ENCODE measurements around the gene SPTBN1. TPM values are rescaled to one million over a fixed set of nuclear protein-coding genes. Genes with fewer than 3 reads are reported as not detected.

SPTBN1 gene
- total and polyA plus RNA-seq, 2 of the 4 experiments (the other 2 are of a cell fraction) = 49.1 to 241 TPM

DNA sequence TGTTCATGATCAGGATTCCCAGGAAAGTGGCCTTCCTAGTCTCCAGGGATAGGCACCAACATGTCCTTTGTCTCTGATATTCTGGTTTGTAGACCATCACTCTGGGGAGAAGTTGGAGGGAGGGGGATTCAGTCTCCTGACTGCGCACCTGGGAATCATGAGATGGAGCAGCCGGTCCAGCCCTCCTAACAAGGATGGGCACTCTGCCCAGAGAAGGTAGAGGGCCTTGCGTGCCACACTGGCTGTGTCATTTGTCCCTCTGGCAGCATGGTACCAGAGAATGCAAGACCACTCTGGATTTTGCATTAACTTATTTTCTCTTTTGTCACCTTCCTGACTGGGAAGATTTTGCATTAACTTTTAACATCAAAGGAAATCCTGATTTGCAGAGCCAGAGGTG is 192.1 kb downstream of the SPTBN1 start:
- Histone ChIP-seq H4K91ac (ENCODE audit: insufficient read depth, low read depth, low read length) (no peak overlapping the region), H3K27me3 (ENCODE audit: control insufficient read depth, insufficient read depth, low read length) (no peaks in the 10 kb centered on the region), H3K14ac (replicated peaks; ENCODE audit: low read depth, low read length) (no peak overlapping the region), H3K27ac (ENCODE audit: insufficient read depth, low read length) (no peak overlapping the region), H2AK5ac (ENCODE audit: low read depth, low read length) (no peak overlapping the region), H3K79me1 (ENCODE audit: low read depth in 1 of 2, low read length in 2 of 2) (peaks cover 0 to 13% of the 10 kb centered on the region in 2 experiments; a peak in 3 of 4 replicates), H3K4ac (ENCODE audit: low read depth, low read length) (no peak overlapping the region), H2BK120ac (ENCODE audit: low read depth, low read length) (no peak overlapping the region), H4K8ac (ENCODE audit: low read depth in 2 of 2, low read length in 2 of 2) (no peak overlapping the region), H2AK9ac (replicated peaks; ENCODE audit: low read depth, low read length, poor library complexity) (no peak overlapping the region), H3K9me3 (ENCODE audit: control insufficient read depth, insufficient read depth, low read length) (no peaks in the 10 kb centered on the region), H3K9ac (ENCODE audit: low read depth, low read length) (no peak overlapping the region), H2BK20ac (ENCODE audit: low read depth, low read length) (no peak overlapping the region), H2BK5ac (ENCODE audit: low read depth, low read length, poor library complexity, severe bottlenecking) (no peak overlapping the region), H2BK15ac (ENCODE audit: low read depth, low read length) (no peak overlapping the region), H4K20me1 (ENCODE audit: insufficient read depth, low read length) (no peaks in the 10 kb centered on the region), H3K36me3 (ENCODE audit: control insufficient read depth, insufficient read depth, low read length) (peaks cover 66% of the 10 kb centered on the region), H3K4me2 (ENCODE audit: low read depth, low read length) (no peak overlapping the region), H3K4me1 (ENCODE audit: control insufficient read depth, insufficient read depth, low read length) (no peaks in the 10 kb centered on the region), H3K9me1 (ENCODE audit: insufficient read depth, low read length) (peaks cover 13% of the 10 kb centered on the region), H3K18ac (ENCODE audit: low read depth, low read length) (no peak overlapping the region), H3K4me3 (ENCODE audit: insufficient read depth, low read depth, low read length) (no peak overlapping the region), H2AFZ (replicated peaks; ENCODE audit: low read length, poor library complexity) (no peak overlapping the region), H3K23ac (ENCODE audit: low read depth, low read length) (no peak overlapping the region), H3K56ac (ENCODE audit: extremely low read depth, insufficient read depth, low read length) (no peak overlapping the region), H4K5ac (ENCODE audit: low read depth, low read length) (no peak overlapping the region)
- ChIA-PET CTCF (no interaction called here), POLR2A (ENCODE audit: unreplicated experiment) (no interaction called here)
- no peak for DNase-seq
- ATAC-seq (ENCODE audit: low read depth) = no peak
- in situ Hi-C loops (cut with MboI; ENCODE audit: low sequenced_read_pairs) (no loop called here), intact Hi-C loops (cut with micrococcal nuclease) (no loop called here), dilution Hi-C loops (cut with HindIII; ENCODE audit: low sequenced_read_pairs, unreplicated experiment) (no loop called here)
- TF ChIP-seq CHD1 (IDR thresholded peaks at IDR 0.05; ENCODE audit: low read depth, low read length) (no peak), FOS (IDR thresholded peaks at IDR 0.05; ENCODE audit: low read depth, low read length) (no peak), RFX5 (IDR thresholded peaks at IDR 0.05; ENCODE audit: low read depth, low read length) (no peak), SMC3 (IDR thresholded peaks at IDR 0.05; ENCODE audit: low read depth, low read length) (no peak), MAZ (IDR thresholded peaks at IDR 0.05; ENCODE audit: borderline replicate concordance, low read depth, low read length) (no peak), BHLHE40 (IDR thresholded peaks at IDR 0.05; ENCODE audit: low read depth, low read length) (no peak), CEBPB (IDR thresholded peaks at IDR 0.05; ENCODE audit: low read depth, low read length) (no peak), MXI1 (IDR thresholded peaks at IDR 0.05; ENCODE audit: borderline replicate concordance, low read depth, low read length) (no peak), NFE2L2 (IDR thresholded peaks at IDR 0.05; ENCODE audit: low read depth, low read length) (no peak), RCOR1 (IDR thresholded peaks at IDR 0.05; ENCODE audit: insufficient replicate concordance, low read length) (no peak), POLR2A (IDR thresholded peaks at IDR 0.05; ENCODE audit: low read depth, low read length) (no peak), RAD21 (IDR thresholded peaks at IDR 0.05; ENCODE audit: low read length) (no peak), MAFK (IDR thresholded peaks at IDR 0.05; ENCODE audit: low read depth, low read length) (no peak)
- TF ChIP-seq, protein P1, sequence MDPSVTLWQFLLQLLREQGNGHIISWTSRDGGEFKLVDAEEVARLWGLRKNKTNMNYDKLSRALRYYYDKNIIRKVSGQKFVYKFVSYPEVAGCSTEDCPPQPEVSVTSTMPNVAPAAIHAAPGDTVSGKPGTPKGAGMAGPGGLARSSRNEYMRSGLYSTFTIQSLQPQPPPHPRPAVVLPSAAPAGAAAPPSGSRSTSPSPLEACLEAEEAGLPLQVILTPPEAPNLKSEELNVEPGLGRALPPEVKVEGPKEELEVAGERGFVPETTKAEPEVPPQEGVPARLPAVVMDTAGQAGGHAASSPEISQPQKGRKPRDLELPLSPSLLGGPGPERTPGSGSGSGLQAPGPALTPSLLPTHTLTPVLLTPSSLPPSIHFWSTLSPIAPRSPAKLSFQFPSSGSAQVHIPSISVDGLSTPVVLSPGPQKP (IDR thresholded peaks at IDR 0.05; ENCODE audit: borderline replicate concordance, low read depth, low read length) = no peak
- TF ChIP-seq, protein P2, sequence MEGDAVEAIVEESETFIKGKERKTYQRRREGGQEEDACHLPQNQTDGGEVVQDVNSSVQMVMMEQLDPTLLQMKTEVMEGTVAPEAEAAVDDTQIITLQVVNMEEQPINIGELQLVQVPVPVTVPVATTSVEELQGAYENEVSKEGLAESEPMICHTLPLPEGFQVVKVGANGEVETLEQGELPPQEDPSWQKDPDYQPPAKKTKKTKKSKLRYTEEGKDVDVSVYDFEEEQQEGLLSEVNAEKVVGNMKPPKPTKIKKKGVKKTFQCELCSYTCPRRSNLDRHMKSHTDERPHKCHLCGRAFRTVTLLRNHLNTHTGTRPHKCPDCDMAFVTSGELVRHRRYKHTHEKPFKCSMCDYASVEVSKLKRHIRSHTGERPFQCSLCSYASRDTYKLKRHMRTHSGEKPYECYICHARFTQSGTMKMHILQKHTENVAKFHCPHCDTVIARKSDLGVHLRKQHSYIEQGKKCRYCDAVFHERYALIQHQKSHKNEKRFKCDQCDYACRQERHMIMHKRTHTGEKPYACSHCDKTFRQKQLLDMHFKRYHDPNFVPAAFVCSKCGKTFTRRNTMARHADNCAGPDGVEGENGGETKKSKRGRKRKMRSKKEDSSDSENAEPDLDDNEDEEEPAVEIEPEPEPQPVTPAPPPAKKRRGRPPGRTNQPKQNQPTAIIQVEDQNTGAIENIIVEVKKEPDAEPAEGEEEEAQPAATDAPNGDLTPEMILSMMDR (conservative IDR thresholded peaks at IDR 0.05; ENCODE audit: low read depth, low read length) = no peak
- TF ChIP-seq, protein P3, sequence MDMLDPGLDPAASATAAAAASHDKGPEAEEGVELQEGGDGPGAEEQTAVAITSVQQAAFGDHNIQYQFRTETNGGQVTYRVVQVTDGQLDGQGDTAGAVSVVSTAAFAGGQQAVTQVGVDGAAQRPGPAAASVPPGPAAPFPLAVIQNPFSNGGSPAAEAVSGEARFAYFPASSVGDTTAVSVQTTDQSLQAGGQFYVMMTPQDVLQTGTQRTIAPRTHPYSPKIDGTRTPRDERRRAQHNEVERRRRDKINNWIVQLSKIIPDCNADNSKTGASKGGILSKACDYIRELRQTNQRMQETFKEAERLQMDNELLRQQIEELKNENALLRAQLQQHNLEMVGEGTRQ (IDR thresholded peaks at IDR 0.05; ENCODE audit: low read depth, low read length) = no peak
- BruUV-seq (replicated peaks) = no TSS peak
- 100% methylated on average over 1 of the region's 3 CpGs; no CpG with 5 or more reads in 1 of the 2 experiments for WGBS, 2 experiments (ENCODE audit: extremely low coverage in 2 of 2, insufficient read length in 1 of 2)

Measured in IMR-90 (cell line).